HL-60 (cell line): ENCODE data around the gene GNAS.

ENCODE experiments used
- CTCF ChIP-seq: IDR thresholded peaks from one replicate; pipeline ENCODE4 v1.5.1; 2011; ENCODE audit warnings: low read length, control low read depth, inconsistent platforms; ENCODE audit not compliant: insufficient read depth
- POLR2AphosphoS5 ChIP-seq: IDR thresholded peaks from 2 replicates; pipeline ENCODE4 v1.6.1; 2012; ENCODE audit warnings: low read depth

DNA sequence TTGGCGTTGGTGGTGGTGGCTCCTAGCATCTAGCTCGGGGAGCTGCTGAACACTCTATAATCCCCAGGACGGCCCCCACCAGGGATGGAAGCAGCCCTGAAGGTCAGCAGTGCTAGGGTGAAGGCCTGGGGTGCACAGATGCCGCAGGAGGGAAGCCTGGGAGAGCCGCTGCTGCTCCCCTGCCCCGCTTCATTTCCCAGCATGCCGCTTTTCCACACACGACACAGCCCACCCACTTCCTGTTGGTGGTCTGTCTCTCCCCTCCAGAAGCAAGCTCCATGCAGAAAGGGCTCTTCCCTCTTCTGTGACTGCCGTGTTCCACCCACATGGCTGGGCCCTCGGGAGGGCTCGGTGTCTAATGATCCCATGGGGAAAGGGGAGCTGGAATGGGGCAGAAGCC lies 37.1 kb upstream of the GNAS start:
- TF ChIP-seq POLR2AphosphoS5 (no peak), CTCF (no peak)
